Measurements from ENCODE around the gene DMRTC2. TPM values are rescaled to one million over a fixed set of nuclear protein-coding genes. Genes with fewer than 3 reads are reported as not detected.

Gene DMRTC2
- total and polyA plus RNA-seq, 2 of the 13 experiments (the other 11 are each of a cell fraction or from before 2014, with no cell fraction given) = not detected

- 1% methylated on average over 4 of the region's 4 CpGs for WGBS (ENCODE audit: low lambda C conversion rate)
- Histone ChIP-seq H3K79me2 (ENCODE audit: insufficient read depth, low read length) (no peaks in the 10 kb centered on the region), H4K20me1 (ENCODE audit: insufficient read depth, low read length) (no peaks in the 10 kb centered on the region), H3K36me3 (replicated peaks in 1 of 2; ENCODE audit: control insufficient read depth in 1 of 2, insufficient read depth in 2 of 2, low read length in 2 of 2) (no peaks in the 10 kb centered on the region), H3K9ac (ENCODE audit: insufficient read depth, low read depth, low read length) (no peak overlapping the region), H2AFZ (ENCODE audit: low read length) (no peak overlapping the region), H3K27ac (ENCODE audit: extremely low read length, insufficient read depth, low read length) (no peak overlapping the region), H3K27me3 (ENCODE audit: control insufficient read depth in 1 of 2, insufficient read depth in 2 of 2, low read length in 2 of 2) (peaks cover 1 to 51% of the 10 kb centered on the region in 2 experiments; a peak in 4 of 5 replicates), H3K4me2 (ENCODE audit: low read depth, low read length) (no peak overlapping the region), H3K4me3 (replicated peaks in 1 of 3; ENCODE audit: insufficient read depth in 1 of 3, low read depth in 2 of 3, low read length in 3 of 3) (no peak overlapping the region), H3K9me3 (ENCODE audit: low read length) (no peaks in the 10 kb centered on the region), H3K4me1 (ENCODE audit: insufficient read depth, low read length) (no peaks in the 10 kb centered on the region; the same call in 1 of the 2 replicates)
- in situ Hi-C loops (cut with HindIII; ENCODE audit: extremely low pct_ligation_motif_present, low pct_unique_long_range_greater_than_20kb) = no loop called here
- ATAC-seq (no peak), FAIRE-seq (no peak), DNase-seq (ENCODE audit: low spot score) (no peak)
- intact Hi-C loops (cut with micrococcal nuclease; ENCODE audit: unreplicated experiment) = no loop called here
- TF ChIP-seq ZNF251 (CRISPR knock-in tag; IDR thresholded peaks at IDR 0.05) (no peak), ZMYM3 (CRISPR knock-in tag; IDR thresholded peaks at IDR 0.05) (no peak), RARG (CRISPR knock-in tag; IDR thresholded peaks at IDR 0.05; ENCODE audit: low read depth) (no peak), FIP1L1 (IDR thresholded peaks at IDR 0.05; ENCODE audit: borderline replicate concordance, insufficient read depth, low read depth, low read length) (no peak), ZNF180 (CRISPR knock-in tag; IDR thresholded peaks at IDR 0.05; ENCODE audit: borderline replicate concordance, low read depth) (no peak)
- TF ChIP-seq, protein P1, sequence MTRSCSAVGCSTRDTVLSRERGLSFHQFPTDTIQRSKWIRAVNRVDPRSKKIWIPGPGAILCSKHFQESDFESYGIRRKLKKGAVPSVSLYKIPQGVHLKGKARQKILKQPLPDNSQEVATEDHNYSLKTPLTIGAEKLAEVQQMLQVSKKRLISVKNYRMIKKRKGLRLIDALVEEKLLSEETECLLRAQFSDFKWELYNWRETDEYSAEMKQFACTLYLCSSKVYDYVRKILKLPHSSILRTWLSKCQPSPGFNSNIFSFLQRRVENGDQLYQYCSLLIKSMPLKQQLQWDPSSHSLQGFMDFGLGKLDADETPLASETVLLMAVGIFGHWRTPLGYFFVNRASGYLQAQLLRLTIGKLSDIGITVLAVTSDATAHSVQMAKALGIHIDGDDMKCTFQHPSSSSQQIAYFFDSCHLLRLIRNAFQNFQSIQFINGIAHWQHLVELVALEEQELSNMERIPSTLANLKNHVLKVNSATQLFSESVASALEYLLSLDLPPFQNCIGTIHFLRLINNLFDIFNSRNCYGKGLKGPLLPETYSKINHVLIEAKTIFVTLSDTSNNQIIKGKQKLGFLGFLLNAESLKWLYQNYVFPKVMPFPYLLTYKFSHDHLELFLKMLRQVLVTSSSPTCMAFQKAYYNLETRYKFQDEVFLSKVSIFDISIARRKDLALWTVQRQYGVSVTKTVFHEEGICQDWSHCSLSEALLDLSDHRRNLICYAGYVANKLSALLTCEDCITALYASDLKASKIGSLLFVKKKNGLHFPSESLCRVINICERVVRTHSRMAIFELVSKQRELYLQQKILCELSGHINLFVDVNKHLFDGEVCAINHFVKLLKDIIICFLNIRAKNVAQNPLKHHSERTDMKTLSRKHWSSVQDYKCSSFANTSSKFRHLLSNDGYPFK (CRISPR knock-in tag; IDR thresholded peaks at IDR 0.05; ENCODE audit: borderline replicate concordance) = no peak
- no TSS peak for BruUV-seq (replicated peaks)
- POLR2A ChIA-PET = no interaction called here
- CTCF ChIA-PET (ENCODE audit: low intra/inter-chr PET ratio, low total read pairs) = no interaction called here
Measured at GRCh38 chr19:41851456-41851855, 6.6 kb downstream of the DMRTC2 start.
